ENCODE results near the gene CLPSL1. TPM values are rescaled to one million over a fixed set of nuclear protein-coding genes. Genes with fewer than 3 reads are reported as not detected.
A peak's percentile ranks its signal among the peaks of the same experiment; 100 is the strongest.

Gene CLPSL1
- total RNA-seq, 1 donor from 2014 or later, result not detected

- Mint-ChIP-seq H3K9me3 (no peaks in the 10 kb centered on the region), H3K4me3 (no peak overlapping the region), H3K4me1 (ENCODE audit: unreplicated experiment) (no peaks in the 10 kb centered on the region), H3K27me3 (peaks cover 33% of the 10 kb centered on the region), H3K27ac (no peak overlapping the region), H3K36me3 (no peaks in the 10 kb centered on the region)
- DNase-seq (ENCODE audit: extremely low spot score, unreplicated experiment), result no peak
- TF ChIP-seq, protein P1, sequence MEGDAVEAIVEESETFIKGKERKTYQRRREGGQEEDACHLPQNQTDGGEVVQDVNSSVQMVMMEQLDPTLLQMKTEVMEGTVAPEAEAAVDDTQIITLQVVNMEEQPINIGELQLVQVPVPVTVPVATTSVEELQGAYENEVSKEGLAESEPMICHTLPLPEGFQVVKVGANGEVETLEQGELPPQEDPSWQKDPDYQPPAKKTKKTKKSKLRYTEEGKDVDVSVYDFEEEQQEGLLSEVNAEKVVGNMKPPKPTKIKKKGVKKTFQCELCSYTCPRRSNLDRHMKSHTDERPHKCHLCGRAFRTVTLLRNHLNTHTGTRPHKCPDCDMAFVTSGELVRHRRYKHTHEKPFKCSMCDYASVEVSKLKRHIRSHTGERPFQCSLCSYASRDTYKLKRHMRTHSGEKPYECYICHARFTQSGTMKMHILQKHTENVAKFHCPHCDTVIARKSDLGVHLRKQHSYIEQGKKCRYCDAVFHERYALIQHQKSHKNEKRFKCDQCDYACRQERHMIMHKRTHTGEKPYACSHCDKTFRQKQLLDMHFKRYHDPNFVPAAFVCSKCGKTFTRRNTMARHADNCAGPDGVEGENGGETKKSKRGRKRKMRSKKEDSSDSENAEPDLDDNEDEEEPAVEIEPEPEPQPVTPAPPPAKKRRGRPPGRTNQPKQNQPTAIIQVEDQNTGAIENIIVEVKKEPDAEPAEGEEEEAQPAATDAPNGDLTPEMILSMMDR (conservative IDR thresholded peaks at IDR 0.05), result no peak
Measured at GRCh38 chr6:35784200-35784599, 3.4 kb downstream of the CLPSL1 start.

DNA sequence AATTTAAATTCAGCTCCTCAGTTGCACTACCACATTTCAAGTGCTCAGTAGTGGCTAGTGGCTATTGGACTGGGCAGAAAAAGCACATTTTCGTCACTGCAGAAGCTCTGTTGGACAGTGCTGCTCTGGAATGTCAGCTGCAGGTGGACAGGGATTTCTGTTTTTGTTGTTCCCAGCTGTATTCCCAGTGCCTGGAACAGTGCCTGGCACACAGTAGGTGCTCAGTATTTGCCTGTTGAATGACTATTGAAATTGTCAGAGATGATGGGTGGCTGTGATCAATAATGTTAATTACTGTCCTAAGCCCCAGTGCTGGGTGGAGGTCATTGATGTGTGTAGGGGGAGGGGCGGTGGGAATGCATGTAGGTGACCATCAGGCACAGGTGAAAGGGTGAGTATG is 5.5 kb downstream of the CLPSL1 start:
- Mint-ChIP-seq H3K27ac (no peak overlapping the region), H3K4me1 (ENCODE audit: unreplicated experiment) (no peaks in the 10 kb centered on the region), H3K9me3 (no peaks in the 10 kb centered on the region), H3K27me3 (peaks cover 33% of the 10 kb centered on the region), H3K4me3 (no peak overlapping the region), H3K36me3 (no peaks in the 10 kb centered on the region)
- TF ChIP-seq, protein P1 (conservative IDR thresholded peaks at IDR 0.05), result no peak
- no peak for DNase-seq (ENCODE audit: extremely low spot score, unreplicated experiment)

- Mint-ChIP-seq H3K27ac (no peak overlapping the region), H3K27me3 (peaks cover 33% of the 10 kb centered on the region), H3K36me3 (no peaks in the 10 kb centered on the region), H3K4me3 (no peak overlapping the region), H3K9me3 (no peaks in the 10 kb centered on the region), H3K4me1 (ENCODE audit: unreplicated experiment) (no peaks in the 10 kb centered on the region)
- TF ChIP-seq, protein P1 (conservative IDR thresholded peaks at IDR 0.05), result no peak
- DNase-seq (ENCODE audit: extremely low spot score, unreplicated experiment), result peak; percentile 73
Measured at GRCh38 chr6:35786810-35787209, 6.0 kb downstream of the CLPSL1 start.

DNA sequence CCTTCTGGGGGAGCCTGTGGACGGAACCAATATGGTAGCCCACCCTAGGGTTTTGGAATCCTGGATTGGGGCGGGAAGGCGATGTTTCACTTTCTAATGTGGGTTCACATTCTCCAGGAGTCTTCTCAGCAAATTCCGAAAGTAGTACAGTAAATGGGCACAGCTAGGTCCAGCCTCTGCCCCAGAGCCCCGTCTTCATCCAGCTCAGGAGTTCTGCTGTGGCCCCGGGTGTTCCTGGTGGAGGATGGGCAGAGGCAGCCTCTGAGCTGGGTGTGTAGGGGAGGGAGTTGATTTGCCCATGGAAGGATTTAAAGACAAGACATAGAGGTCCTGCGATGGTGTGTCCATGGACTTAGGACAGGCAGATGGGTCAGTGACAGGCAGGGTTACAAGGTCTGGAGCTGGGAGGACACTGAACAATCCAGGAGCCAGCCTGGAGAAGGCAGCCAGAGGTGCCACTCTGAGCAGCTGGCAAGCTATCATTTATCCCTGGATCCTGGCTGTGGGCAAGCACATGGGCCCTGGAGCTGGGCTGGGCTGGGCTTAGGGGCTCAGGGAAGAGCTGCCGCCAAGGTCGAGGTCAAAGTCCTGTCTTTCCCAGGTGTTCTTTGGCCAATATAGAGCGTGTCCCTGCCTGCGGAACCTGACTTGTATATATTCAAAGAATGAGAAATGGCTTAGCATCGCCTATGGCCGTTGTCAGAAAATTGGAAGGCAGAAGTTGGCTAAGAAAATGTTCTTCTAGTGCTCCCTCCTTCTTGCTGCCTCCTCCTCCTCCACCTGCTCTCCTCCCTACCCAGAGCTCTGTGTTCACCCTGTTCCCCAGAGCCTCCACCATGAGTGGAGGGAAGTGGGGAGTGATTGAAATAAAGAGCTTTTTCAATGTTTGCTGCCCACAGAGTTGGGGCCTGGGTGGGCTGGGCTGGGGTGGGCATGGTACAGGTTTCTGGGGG is 6.7 kb downstream of the CLPSL1 start:
- H3K4me3 Mint-ChIP-seq, result no peak overlapping the region
- H3K36me3 Mint-ChIP-seq, result no peaks in the 10 kb centered on the region
- no peaks in the 10 kb centered on the region for H3K4me1 Mint-ChIP-seq (ENCODE audit: unreplicated experiment)
- no peak overlapping the region for H3K27ac Mint-ChIP-seq
- TF ChIP-seq, protein P1 (conservative IDR thresholded peaks at IDR 0.05), result no peak
- no peaks in the 10 kb centered on the region for H3K9me3 Mint-ChIP-seq
- H3K27me3 Mint-ChIP-seq, result peaks cover 33% of the 10 kb centered on the region
- DNase-seq (ENCODE audit: extremely low spot score, unreplicated experiment), result no peak

- Mint-ChIP-seq H3K27me3 (peaks cover 40% of the 10 kb centered on the region), H3K9me3 (no peaks in the 10 kb centered on the region), H3K4me3 (no peak overlapping the region), H3K4me1 (ENCODE audit: unreplicated experiment) (no peaks in the 10 kb centered on the region), H3K36me3 (no peaks in the 10 kb centered on the region), H3K27ac (no peak overlapping the region)
- DNase-seq (ENCODE audit: extremely low spot score, unreplicated experiment), result no peak
- TF ChIP-seq, protein P1 (conservative IDR thresholded peaks at IDR 0.05), result no peak
Measured at GRCh38 chr6:35788423-35788982, 7.7 kb downstream of the CLPSL1 start.

All from type B pancreatic cell (in vitro differentiated cells).